ENCODE data around the gene KIF5A.

DNA sequence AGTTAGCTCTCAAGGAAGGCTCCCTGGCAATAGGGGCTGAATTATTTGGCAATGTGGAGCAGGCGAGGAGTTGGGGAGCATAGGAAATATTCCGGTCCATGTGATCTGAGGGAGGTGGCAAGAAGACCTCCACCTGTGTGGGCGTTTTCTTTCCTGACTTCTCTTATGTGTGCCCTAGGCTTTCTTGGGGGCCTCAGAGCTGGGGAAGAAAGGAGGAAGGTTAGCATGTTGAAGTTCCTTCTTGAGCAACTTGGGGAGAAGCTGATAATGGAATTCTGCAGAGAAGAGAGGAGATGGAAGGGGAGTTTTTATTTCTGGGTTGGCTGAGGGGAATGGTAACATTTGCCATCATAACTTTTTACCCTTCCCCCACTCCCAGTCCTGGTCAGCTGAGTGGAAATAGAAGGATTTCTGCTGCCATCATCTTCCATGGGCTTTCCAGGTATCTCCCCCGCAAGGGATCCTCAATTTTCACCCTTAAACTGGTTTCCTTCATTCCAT is 56.0 kb downstream of the KIF5A start:
- TF ChIP-seq, protein P1, sequence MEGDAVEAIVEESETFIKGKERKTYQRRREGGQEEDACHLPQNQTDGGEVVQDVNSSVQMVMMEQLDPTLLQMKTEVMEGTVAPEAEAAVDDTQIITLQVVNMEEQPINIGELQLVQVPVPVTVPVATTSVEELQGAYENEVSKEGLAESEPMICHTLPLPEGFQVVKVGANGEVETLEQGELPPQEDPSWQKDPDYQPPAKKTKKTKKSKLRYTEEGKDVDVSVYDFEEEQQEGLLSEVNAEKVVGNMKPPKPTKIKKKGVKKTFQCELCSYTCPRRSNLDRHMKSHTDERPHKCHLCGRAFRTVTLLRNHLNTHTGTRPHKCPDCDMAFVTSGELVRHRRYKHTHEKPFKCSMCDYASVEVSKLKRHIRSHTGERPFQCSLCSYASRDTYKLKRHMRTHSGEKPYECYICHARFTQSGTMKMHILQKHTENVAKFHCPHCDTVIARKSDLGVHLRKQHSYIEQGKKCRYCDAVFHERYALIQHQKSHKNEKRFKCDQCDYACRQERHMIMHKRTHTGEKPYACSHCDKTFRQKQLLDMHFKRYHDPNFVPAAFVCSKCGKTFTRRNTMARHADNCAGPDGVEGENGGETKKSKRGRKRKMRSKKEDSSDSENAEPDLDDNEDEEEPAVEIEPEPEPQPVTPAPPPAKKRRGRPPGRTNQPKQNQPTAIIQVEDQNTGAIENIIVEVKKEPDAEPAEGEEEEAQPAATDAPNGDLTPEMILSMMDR (IDR thresholded peaks at IDR 0.05): no peak
- no peak for TF ChIP-seq POLR2A (IDR thresholded peaks at IDR 0.05)

Data from lower leg skin (tissue), 3 donors.